DMS153 treated with DMSO at 0.1 percent for 48 hours (cell line): ENCODE results near the gene CFAP43.
A peak's percentile ranks its signal among the peaks of the same experiment; 100 is the strongest.

Source experiments
- DNase-seq: peaks from one replicate; lab custom pipeline; 2025; ENCODE audit not compliant: unreplicated experiment; lab: John Stamatoyannopoulos, UW

CFAP43 gene, protein sequence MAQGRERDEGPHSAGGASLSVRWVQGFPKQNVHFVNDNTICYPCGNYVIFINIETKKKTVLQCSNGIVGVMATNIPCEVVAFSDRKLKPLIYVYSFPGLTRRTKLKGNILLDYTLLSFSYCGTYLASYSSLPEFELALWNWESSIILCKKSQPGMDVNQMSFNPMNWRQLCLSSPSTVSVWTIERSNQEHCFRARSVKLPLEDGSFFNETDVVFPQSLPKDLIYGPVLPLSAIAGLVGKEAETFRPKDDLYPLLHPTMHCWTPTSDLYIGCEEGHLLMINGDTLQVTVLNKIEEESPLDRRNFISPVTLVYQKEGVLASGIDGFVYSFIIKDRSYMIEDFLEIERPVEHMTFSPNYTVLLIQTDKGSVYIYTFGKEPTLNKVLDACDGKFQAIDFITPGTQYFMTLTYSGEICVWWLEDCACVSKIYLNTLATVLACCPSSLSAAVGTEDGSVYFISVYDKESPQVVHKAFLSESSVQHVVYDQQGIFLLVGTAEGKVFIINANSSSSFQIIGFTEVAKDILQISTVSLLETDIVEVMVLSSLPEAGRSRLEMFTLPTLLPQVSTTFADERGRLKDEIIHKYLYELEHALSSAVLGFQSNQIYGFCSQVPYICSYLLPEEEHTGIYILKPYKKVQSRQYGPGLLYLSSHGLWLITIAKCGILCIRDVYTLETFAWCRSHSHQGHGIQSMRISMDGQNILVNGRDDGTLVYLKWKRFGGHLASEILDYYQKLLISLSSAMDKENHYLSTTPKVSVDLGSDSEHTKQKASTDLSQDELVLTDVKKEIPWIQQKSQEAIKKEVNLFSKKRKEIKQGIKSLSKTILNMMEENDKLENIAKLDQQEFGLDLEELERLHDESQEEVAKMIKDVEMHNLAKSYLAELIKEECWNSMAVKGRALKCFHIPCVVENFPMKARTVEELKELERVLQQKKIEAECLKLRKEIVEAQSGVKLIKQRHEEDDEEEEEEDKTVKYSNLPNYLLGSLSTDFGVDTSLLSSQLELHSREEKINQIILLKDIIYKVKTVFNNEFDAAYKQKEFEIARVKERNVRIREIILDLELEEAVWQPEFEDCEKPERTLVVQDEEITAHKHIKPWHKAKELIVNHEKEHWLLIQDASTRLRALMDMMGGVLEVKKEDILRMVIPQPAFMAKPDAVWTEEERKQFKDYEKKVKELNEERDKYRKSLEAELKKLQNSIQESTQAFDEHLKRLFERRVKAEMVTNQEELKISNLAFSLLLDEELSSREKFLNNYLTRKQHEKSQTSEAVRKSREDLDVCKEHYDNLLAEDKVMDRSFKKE (N-terminal part only)

DNA sequence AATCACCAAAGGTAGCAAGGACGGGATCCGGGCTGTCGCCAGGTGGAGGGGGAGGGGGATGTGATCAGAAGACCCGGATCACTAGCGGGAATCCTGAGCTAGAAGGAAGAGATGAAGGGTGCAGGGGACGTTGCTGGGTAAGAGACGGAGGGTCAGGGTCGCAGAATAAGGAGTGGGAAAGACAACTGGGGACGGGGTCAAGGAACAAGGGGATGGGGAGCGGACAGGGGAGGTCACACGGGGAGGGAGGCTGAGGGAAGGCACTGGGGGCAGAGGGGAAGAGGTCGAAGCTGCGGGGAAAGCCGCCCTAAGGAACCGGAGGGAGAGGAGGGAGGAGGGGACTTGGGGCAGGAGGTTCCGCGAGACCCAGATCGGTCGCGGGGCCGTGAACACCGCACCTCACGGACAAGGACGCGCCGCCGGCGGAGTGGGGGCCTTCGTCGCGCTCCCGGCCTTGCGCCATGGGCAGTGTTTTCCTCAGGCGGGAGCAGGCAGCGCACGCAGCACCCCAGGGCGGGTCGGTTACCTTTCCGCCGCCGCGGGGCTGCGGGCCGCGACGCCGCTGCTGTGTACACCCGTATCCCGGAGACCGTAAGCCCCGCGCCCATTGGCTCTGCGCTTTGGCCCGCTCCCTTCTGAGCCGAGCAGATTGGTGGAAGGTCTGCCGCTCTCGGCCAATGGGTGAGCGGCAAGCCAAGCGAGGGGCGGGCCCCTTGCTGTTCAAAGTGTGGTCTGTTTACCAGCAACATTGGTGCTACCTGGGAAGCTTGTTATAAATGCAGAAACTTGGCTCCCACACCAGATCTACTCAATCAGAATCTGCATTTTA, at the start of gene CFAP43:
TSS of gene CFAP43 (minus strand) at position 581 of the 829 bp plus-strand sequence. CDS start at position 463, 118 bp downstream.
- DNase-seq: peak; percentile 88

DNA sequence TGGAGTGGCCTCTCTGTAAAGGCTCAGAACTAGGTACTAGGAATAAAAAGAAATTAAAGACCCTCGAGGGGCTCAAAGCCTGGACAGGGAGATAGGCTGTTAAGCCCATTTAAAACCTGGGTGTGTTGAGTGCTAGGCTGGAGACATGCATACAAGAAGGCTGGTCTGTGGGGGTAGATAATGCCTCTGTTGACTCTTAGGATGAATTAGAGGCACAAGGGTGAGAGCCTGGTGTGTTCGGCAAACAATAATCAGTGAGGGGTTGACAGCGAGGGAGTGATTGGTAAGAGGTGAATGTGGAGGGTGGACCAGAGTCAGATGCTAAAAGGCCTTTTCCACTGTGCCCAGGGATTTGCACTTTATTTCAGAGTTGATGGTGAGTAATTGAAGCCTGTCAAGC, 49.5 kb upstream of the CFAP43 start:
- no peak for DNase-seq

DNA sequence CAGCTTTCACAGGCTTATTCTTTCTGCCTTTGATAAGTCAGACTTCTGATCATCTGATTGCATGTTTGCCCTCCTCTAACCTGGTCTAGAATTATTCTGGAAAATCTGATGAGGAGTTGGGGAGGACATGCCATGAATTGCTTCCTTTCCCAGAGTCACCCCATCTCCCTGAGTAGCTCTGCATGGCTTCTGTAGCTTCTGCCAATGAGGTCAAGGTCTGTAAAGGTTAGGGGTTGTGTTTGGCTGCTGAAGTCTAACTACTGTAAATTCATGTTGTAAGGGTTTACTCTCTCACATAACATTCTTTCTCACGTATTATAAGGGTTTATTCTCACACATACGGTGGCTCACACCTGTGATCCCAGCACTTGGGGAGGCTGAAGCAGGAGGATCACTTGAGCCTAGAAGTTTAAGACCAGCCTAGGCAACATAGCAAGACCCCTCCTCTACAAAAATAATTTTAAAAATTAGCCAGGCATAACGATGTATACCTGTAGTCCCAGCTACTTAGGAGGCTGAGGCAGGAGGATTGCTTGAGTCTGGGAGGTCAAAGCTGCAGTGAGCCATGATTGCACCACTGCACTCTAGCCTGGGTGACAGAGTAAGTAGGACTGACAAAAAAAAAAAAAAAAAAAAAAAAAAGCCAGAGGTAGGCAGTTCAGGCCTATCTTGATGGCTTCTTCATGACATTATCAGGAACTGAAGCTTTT, 47.5 kb upstream of the CFAP43 start:
- DNase-seq: no peak

DNA sequence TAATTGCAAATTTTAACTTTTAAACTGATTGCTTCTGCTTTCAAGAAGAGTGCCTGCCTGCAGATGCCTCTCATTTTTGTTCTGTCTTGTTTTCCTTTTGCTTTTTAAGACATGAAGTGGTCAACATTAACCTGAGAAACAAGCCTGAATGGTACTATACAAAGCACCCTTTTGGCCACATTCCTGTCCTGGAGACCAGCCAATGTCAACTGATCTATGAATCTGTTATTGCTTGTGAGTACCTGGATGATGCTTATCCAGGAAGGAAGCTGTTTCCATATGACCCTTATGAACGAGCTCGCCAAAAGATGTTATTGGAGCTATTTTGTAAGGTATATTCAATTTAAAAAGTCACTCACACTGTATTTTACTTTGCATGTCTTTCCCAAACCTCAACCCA, 45.6 kb upstream of the CFAP43 start:
- peak; percentile 86 for DNase-seq

DNA sequence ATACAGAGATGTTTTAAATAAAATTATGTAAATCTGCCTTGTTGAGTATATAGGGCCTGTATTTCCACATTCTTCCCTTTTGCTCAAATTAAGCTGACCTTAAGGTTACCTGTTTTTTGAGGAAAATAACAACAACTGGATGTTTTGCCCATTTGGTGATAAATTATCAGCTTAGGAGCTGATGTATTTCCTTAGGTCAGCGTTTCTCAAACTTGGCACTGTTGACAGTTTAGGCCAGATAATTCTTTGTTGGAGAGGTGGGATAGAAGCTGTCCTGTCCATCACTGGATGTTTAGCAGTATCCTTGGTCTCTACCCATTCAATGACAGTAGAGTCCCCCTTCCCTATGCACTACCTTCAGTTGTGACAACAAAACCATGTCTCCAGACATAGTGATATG, 44.0 kb upstream of the CFAP43 start:
- no peak for DNase-seq

DNA sequence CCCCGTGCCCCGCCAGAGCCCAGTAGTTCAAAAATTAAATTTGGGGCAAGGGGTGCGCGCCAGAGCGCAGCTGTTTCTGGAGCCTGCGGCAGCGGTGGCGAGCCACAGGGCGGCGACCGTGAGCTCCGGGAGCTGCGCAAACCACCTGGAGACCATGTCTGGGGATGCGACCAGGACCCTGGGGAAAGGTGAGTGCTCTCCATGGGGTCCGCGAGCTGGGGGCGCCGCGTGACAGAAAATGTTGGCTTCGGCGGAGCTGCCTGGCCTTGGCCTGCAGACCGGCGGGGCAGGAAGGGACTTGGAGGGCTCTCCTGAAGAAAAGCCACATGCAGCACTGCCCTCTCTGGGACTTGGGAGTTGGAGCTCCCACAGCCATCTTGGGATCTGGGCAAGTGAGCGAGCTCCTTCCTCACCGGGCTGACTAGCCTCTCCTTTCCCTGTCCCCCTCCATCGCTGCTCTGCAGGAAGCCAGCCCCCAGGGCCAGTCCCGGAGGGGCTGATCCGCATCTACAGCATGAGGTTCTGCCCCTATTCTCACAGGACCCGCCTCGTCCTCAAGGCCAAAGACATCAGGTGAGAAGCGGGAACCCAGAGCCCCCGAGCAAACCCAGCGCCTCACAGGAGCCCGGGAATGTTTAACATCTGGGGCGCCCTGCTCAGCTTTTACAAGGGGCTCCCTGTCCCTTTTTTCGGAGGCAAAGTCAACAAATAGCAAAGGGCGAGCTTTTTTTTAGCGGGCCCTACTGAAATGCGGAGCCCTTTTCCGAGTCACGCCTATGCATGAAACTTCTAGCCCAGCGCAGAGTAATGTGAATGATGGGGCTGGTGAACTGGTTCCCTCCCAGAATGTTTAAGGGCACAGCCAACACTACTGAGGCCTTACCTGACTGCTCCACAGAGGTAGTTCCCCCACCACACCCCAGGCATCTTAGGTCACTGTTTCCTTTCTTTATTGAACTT, 42.9 kb upstream of the CFAP43 start:
- no peak for DNase-seq

DNA sequence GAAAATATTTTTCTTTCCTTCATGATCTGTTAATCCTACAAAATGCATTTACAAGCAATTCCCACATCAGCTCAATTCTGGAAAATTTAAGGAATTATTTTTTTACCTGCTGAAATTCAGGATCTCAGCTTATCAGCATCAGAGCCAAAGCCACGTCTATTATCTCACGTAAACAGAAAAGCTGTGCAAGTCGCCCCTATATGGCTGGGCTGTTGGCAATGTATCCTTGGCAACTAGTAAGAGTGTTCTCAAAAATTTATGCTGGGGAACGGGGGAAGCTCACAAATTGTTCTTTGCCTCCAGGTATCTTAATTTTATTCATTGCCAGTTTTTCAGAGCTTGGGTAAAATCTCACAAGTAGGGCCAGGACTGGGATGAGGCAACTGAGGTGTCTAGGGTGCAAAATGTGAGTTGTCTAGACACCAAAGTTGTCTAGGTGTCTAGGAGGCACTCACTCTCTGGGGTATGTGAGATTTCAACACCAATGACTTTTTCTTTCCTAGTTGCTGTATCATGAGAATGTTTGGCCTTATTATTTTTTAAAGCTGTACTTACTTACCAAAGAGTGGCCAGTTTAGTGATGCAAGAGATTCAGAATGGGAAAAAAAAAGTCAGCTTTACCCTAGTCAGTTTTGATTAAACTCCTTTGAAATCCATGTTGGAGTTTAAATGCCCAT, 41.9 kb upstream of the CFAP43 start:
- no peak for DNase-seq

DNA sequence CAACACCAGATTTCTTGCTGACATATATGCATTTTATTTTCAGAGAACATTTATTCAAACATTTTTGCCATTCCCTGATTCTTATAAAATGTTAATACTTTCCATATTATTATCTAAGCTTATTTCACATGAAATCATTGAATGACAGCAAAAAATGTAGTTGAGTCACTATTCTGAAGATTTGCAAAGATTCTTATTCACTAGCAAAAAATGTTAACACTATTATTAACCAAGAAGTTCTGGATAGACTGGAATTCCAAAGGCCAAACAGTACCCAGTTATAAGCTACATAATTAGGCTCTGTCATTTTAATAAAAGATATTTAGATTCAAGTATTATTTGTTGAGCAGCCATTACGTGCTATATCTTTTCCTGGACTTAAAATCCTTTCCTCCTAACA, 41.1 kb upstream of the CFAP43 start:
- no peak for DNase-seq

DNA sequence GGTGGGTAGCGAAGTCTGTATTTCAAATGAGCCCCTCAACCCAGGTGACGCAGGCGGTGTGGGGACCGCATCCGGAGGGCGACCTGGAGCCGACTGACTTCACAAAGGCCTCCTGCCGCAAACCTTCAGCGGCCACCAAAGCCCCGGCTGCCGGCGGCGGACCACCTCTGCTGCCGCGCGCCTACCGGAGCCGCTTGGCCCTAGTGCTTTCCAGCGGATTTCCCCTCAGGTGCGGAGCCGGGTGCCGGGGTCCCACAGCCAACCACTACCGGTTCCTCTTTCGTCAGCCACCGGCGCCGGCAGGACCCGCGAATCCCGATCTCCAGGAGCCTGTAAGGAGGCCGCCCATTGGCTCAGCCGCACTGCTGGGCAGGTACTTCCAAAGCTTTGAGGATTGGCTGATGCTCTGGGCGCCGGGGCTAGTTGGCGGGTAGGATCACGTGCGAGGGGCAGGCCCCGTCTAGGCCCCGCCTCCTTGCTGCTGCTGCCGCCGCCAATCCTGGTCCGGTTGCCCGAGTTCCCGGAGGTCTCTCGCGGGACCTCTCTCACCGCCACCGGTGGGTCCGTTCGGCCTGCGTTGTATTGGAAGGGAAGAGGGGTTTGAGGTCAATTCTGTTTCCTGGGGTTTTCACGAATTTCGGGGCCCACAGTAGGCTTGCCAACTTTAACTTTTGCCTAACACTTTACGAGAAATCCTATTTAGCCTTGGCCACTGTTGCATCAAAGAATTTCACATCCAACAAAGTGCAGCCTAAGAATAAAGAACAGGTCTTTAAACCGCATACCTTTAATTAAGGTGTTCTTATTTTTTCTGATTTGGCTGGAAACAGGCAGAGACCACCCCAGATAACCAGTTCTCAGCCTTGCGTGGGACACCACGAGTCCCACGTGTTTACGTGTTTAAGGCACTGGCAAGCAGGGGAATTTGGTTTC, 36.8 kb upstream of the CFAP43 start, which contains the start of gene GSTO2:
TSS of gene GSTO2 (plus strand) at position 472 of the 933 bp plus-strand sequence. CDS start 5,732 bp downstream, outside the sequence.
- DNase-seq: peak; percentile 98

DNA sequence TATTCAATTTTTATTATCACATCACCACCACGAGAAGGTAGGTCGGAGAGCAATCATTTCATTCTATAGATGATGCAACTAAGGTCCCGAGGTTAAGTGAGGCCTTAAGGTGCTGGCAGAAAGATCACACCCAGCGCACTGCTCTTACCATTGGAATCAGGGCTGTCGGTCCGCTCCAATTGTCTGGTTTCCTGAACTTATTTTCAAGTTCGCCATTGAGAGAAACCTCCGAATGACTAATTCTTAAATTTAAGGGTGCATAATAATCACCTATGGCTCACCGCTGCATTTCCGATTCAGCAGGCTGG, 36.2 kb upstream of the CFAP43 start:
- no peak for DNase-seq

DNA sequence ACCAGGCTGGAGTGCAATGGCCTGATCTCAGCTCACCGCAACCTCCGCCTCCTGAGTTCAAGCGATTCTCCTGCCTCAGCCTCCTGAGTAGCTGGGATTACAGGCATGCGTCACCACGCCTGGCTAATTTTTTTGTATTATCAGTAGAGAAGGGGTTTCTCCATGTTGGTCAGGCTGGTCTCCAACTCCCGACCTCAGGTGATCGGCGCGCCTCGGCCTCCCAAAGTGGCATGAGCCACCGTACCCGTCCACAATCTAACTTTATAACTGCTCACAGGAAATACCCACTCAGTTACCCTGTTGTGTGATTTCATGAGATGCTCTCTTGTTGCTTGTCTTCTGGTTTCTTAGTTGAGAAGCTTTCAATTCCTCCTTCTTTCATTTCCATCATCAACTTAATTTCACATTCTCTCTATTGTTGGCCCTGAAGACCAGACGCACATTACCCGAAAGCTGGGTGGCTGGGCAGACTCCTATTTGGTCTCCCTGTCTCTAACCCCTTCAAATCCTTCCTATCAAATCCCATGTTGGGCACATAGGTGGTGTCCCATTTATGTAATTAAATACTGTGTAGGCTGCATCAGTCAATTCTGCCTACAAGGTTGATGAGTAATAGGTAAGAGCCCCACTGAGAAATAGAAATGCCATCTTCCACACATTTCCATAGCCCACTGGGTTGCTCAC, 35.7 kb upstream of the CFAP43 start:
- no peak for DNase-seq

DNA sequence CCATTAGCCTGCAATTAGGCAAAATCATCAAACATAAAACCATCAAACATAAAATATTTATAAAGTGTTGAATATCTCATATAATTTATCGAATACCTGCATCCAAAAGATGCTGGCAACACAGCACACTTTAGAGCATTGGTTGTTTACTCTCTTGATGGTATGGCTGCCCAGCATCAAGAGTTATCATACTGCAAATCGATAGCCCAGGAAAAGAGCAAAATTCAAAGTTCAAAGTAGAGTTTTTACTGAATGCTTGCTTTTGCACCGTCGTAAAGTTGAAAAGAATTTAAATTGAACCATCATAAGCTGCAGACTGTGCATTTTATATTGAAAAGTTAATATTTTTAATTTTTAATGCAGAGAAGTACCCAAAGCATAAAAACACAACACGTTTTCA, 32.6 kb upstream of the CFAP43 start:
- DNase-seq: no peak

DNA sequence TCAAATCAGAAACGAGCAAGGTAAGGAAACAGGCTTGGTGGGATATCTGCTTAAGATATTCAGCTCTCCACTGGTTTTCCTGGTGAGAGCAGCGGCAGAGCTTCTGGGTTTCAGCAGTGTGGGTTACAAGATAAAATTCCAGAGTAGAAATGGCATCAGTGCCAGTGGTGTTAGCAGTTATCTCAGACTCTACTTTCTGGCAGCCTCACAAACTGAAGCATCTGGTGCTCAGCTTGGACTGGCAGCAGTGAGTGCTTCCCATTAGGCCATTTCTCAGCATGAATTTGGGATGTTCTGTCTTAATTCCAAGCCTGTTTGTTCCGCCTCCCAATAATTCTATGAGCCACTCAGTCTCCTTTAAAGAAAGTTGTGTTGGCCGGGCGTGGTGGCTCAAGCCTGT, 29.9 kb upstream of the CFAP43 start:
- DNase-seq: no peak

DNA sequence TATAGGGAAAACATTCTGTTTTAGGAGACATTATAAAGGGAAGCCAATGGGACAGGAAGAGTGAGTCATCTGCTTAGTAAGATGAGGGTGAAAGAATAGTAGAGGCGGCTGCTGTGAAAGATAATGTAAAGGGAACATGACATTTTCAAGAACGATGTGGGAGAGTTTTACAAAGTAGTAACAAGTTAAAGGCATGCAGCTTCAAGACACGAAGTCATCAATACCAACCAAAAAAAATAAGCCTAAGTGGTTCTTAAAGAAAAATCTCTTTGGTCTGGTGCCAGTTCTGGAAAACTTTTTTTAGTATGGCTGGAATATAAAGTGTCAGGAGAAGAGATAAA, 28.6 kb upstream of the CFAP43 start:
- no peak for DNase-seq

DNA sequence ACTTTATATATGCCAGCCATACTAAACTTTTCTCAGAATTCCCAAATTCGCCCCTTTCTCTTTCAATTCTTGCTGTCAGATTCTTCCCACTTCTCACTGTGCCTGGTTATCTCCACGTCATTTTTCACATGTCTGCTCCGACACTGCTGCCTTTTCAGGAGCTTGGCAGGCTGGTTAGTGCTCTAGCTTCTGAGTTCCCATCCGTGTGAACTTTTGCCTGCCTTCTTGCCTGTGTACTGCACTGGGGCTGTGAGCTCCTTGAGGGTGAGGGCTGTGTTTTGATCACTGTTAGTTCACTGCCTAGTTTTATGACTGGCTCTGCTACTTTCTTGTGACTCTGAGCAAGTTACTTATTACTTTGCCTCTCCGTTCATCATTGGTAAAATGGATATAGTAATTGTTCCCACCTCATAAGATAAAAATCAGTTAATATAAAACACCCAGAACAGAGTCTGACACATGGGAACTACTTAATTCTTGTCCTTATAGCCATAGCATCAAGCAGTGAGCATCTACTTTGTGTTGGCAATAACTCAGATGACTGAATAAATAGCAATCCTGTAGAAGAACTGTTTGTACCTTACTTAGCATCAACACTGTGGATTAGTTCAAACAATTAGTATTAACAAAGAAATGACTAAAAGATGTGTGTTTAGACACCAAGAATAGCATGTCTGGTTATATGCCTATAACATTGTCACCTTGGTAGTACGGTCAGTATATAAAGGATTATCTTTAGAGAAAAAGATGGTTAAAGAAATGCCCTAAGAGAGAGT, 28.0 kb upstream of the CFAP43 start:
- DNase-seq: no peak

DNA sequence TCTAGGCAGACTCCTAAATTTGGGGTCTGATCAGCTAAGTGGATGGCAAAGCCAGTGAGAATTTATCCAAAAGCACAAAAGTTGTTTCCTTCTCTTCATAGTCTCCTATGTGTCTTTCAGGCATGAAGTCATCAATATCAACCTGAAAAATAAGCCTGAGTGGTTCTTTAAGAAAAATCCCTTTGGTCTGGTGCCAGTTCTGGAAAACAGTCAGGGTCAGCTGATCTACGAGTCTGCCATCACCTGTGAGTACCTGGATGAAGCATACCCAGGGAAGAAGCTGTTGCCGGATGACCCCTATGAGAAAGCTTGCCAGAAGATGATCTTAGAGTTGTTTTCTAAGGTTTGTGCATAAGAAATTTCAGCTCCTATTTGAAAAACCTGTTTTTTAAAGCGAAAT, 27.3 kb upstream of the CFAP43 start:
- no peak for DNase-seq
